DOHH2 (cell line): ENCODE data around the gene MAP3K6.

Experiments used
- H3F3A ChIP-seq: fragments of 200-600 bp; sonication (generic), shearing (Covaris generic); 2 replicates; pipeline ENCODE4 v1.6.0; 2016; ENCODE audit warnings: antibody characterized with exemption, mild to moderate bottlenecking; ENCODE audit not compliant: control insufficient read depth, insufficient read depth
- H3K27ac ChIP-seq: fragments of 200-600 bp; sonication (generic); 2 replicates; pipeline ENCODE4 v1.5.1; 2014; ENCODE audit warnings: low read depth, mild to moderate bottlenecking, low read length, moderate library complexity
- H3K27me3 ChIP-seq: fragments of 200-600 bp; sonication (generic); 2 replicates; pipeline ENCODE4 v1.6.1; 2014; ENCODE audit warnings: mild to moderate bottlenecking, low read length, mixed read lengths; ENCODE audit not compliant: control insufficient read depth
- H3K36me3 ChIP-seq: fragments of 200-600 bp; sonication (generic); 2 replicates; pipeline ENCODE4 v1.6.1; 2014; ENCODE audit warnings: mild to moderate bottlenecking, low read length, moderate library complexity, mixed read lengths; ENCODE audit not compliant: control insufficient read depth
- H3K4me1 ChIP-seq: fragments of 200-600 bp; sonication (generic); 2 replicates; pipeline ENCODE4 v1.6.1; 2014; ENCODE audit warnings: mild to moderate bottlenecking, low read length, mixed read lengths; ENCODE audit not compliant: control insufficient read depth
- H3K4me2 ChIP-seq: fragments of 200-600 bp; sonication (generic); 2 replicates; pipeline ENCODE4 v1.6.0; 2014; ENCODE audit warnings: mild to moderate bottlenecking, low read length, moderate library complexity
- H3K4me3 ChIP-seq: fragments of 200-600 bp; sonication (generic); 2 replicates; pipeline ENCODE4 v1.5.1; 2014; ENCODE audit warnings: mild to moderate bottlenecking, low read length, mixed read lengths
- H3K79me2 ChIP-seq: fragments of 200-600 bp; sonication (generic); 2 replicates; pipeline ENCODE4 v1.6.1; 2014; ENCODE audit warnings: mild to moderate bottlenecking, low read length, mixed read lengths; ENCODE audit not compliant: control insufficient read depth
- H3K9me2 ChIP-seq: fragments of 200-600 bp; sonication (generic); replicated peaks from 2 replicates; pipeline ENCODE4 v1.6.1; 2014; ENCODE audit warnings: mild to moderate bottlenecking, low read length, mixed read lengths; ENCODE audit not compliant: control insufficient read depth
- H3K9me3 ChIP-seq: fragments of 200-600 bp; sonication (generic); 2 replicates; pipeline ENCODE4 v1.6.1; 2014; ENCODE audit warnings: antibody characterized with exemption, low read length, mixed read lengths; ENCODE audit not compliant: control insufficient read depth, insufficient read depth
- H4K20me1 ChIP-seq: fragments of 200-600 bp; sonication (generic); 2 replicates; pipeline ENCODE4 v1.6.0; 2014; ENCODE audit warnings: low read depth, mild to moderate bottlenecking, antibody characterized with exemption, low read length, moderate library complexity; ENCODE audit not compliant: control insufficient read depth, insufficient read depth
- CTCF ChIP-seq: fragments of 200-600 bp; sonication (generic); IDR thresholded peaks from one replicate; pipeline ENCODE4 v1.5.1; 2014; ENCODE audit warnings: antibody characterized with exemption, mild to moderate bottlenecking, low read depth, low read length; ENCODE audit not compliant: poor library complexity, severe bottlenecking
- EZH2phosphoT487 ChIP-seq: fragments of 200-600 bp; sonication (generic); IDR thresholded peaks from 2 replicates; pipeline ENCODE4 v1.6.1; 2017; ENCODE audit warnings: borderline replicate concordance, mild to moderate bottlenecking, antibody characterized with exemption, low read length, moderate library complexity, mixed read lengths

Gene MAP3K6

GRCh38 chr1:27345272-27345671 lies 21.5 kb downstream of the MAP3K6 start:
- Histone ChIP-seq H3K27me3 (no peaks in the 10 kb centered on the region), H3K9me2 (no peaks in the 10 kb centered on the region), H3K9me3 (no peaks in the 10 kb centered on the region), H3K36me3 (no peaks in the 10 kb centered on the region), H3K4me1 (peaks cover 38% of the 10 kb centered on the region), H3F3A (no peaks in the 10 kb centered on the region), H3K79me2 (peaks cover 17% of the 10 kb centered on the region), H3K4me2 (no peak overlapping the region), H3K4me3 (no peak overlapping the region), H4K20me1 (no peaks in the 10 kb centered on the region), H3K27ac (no peak overlapping the region)
- TF ChIP-seq EZH2phosphoT487 (no peak), CTCF (no peak)

- peak overlapping the region; percentile 91 for H3K4me2 ChIP-seq
- H3K4me1 ChIP-seq = peaks cover 49% of the 10 kb centered on the region
- peak overlapping the region; percentile 85 for H3K4me3 ChIP-seq
- TF ChIP-seq CTCF (no peak), EZH2phosphoT487 (no peak)
- H4K20me1 ChIP-seq = no peaks in the 10 kb centered on the region
- no peaks in the 10 kb centered on the region for H3K9me2 ChIP-seq
- H3K27ac ChIP-seq = peak overlapping the region; percentile 54
- peaks cover 3% of the 10 kb centered on the region; the same call in 1 of the 2 replicates for H3F3A ChIP-seq
- no peaks in the 10 kb centered on the region for H3K9me3 ChIP-seq
- no peaks in the 10 kb centered on the region for H3K36me3 ChIP-seq
- peaks cover 17% of the 10 kb centered on the region for H3K79me2 ChIP-seq
- H3K27me3 ChIP-seq = no peaks in the 10 kb centered on the region
These were observed 23.1 kb downstream of the MAP3K6 start for GRCh38 chr1:27343639-27344025.

- H3K27me3 ChIP-seq = no peaks in the 10 kb centered on the region
- H3K4me1 ChIP-seq = peaks cover 49% of the 10 kb centered on the region
- H3K4me3 ChIP-seq = peak overlapping the region; percentile 85
- peak overlapping the region; percentile 54 for H3K27ac ChIP-seq
- H3K9me2 ChIP-seq = no peaks in the 10 kb centered on the region
- no peak for TF ChIP-seq CTCF
- TF ChIP-seq EZH2phosphoT487 = no peak
- peaks cover 17% of the 10 kb centered on the region for H3K79me2 ChIP-seq
- H3K36me3 ChIP-seq = no peaks in the 10 kb centered on the region
- no peaks in the 10 kb centered on the region for H3K9me3 ChIP-seq
- peak overlapping the region; percentile 91 for H3K4me2 ChIP-seq
- peaks cover 3% of the 10 kb centered on the region; the same call in 1 of the 2 replicates for H3F3A ChIP-seq
- no peaks in the 10 kb centered on the region for H4K20me1 ChIP-seq
These were observed 23.8 kb downstream of the MAP3K6 start for GRCh38 chr1:27342778-27343638.
